Ascending aorta (tissue), 2 donors: ENCODE results near the gene INTS13. TPM values are rescaled to one million over a fixed set of nuclear protein-coding genes. Genes with fewer than 3 reads are reported as not detected.

ENCODE experiments used
- DNase-seq, 2 donors: peaks; one replicate each; pipeline ENCODE4 v3.0.0-alpha.2; 2019; ENCODE audit warnings: low spot score in 2 of 2
- H3K27ac ChIP-seq, 2 donors: fragments of 200-600 bp; sonication (generic); one replicate each; pipeline ENCODE4 v1.5.1; 2016 to 2017; ENCODE audit warnings: mild to moderate bottlenecking in 1 of 2
- H3K27me3 ChIP-seq: fragments of 200-600 bp; sonication (generic); one replicate; pipeline ENCODE4 v1.5.1; 2017
- H3K36me3 ChIP-seq, 2 donors: fragments of 200-600 bp; sonication (generic); one replicate each; pipeline ENCODE4 v1.5.1; 2016
- H3K4me1 ChIP-seq, 2 donors: fragments of 200-600 bp; sonication (generic); one replicate each; pipeline ENCODE4 v1.5.1; 2016 to 2017; ENCODE audit warnings: mild to moderate bottlenecking in 1 of 2
- H3K4me3 ChIP-seq, 2 donors: fragments of 200-600 bp; sonication (generic); one replicate each; pipeline ENCODE4 v1.5.1; 2016 to 2017; ENCODE audit warnings: mild to moderate bottlenecking in 1 of 2
- H3K9me3 ChIP-seq, 2 donors: fragments of 200-600 bp; sonication (generic); one replicate each; pipeline ENCODE4 v1.5.1; 2016
- CTCF ChIP-seq, 3 experiments: fragments of 200-600 bp in 2 of 3; fragments of 450-650 bp in 1 of 3; sonication (generic) in 2 of 3; IDR thresholded peaks; one replicate each; pipeline ENCODE4 v1.5.1; 2016 to 2019; ENCODE audit warnings: antibody characterized with exemption in 3 of 3, mild to moderate bottlenecking in 1 of 3, moderate library complexity in 1 of 3
- intact Hi-C: fragments of 100-400 bp; cut with DNase I; formaldehyde crosslinking; loops from one replicate; pipeline ENCODE4 v1.15.1; 2023
- total RNA-seq: library from RNA; depleted of rRNA; stranded (reverse); fragments of >200 nt; gene quantifications from one replicate; pipeline ENCODE4 v1.1.0, GENCODE V29; 2016

INTS13 gene
- total RNA-seq, 1 donor from 2014 or later, result 47.5 TPM

GRCh38 chr12:26857465-26858176, 80.2 kb downstream of the INTS13 start:
- DNase-seq, result no peak
- Histone ChIP-seq H3K27ac (no peak overlapping the region), H3K36me3 (no peaks in the 10 kb centered on the region), H3K4me3 (no peak overlapping the region), H3K9me3 (no peaks in the 10 kb centered on the region), H3K27me3 (no peaks in the 10 kb centered on the region), H3K4me1 (no peaks in the 10 kb centered on the region)
- TF ChIP-seq CTCF (IDR thresholded peaks at IDR 0.05), result no peak
- intact Hi-C loops, result no loop called here

- intact Hi-C loops, result no loop called here
- H3K27ac ChIP-seq, result no peak overlapping the region
- DNase-seq, result no peak
- no peaks in the 10 kb centered on the region for H3K36me3 ChIP-seq
- H3K9me3 ChIP-seq, result no peaks in the 10 kb centered on the region
- H3K4me1 ChIP-seq, result no peaks in the 10 kb centered on the region
- no peak overlapping the region for H3K4me3 ChIP-seq
- no peaks in the 10 kb centered on the region for H3K27me3 ChIP-seq
- TF ChIP-seq CTCF (IDR thresholded peaks at IDR 0.05), result no peak
Measured at GRCh38 chr12:26855337-26855736, 82.4 kb downstream of the INTS13 start.

Other genes starting within 250 kb of the INTS13 start
- 12.5 TPM for gene ITPR2, start 104.8 kb downstream of the INTS13 start, total RNA-seq
- gene FGFR1OP2, start 489 bp upstream of the INTS13 start, total RNA-seq, result 34.3 TPM
- 213 TPM for gene TM7SF3, start 76.4 kb upstream of the INTS13 start, total RNA-seq
- gene MED21, start 84.6 kb upstream of the INTS13 start, total RNA-seq, result 9.8 TPM
- not detected for gene C12orf71, start 144.6 kb upstream of the INTS13 start, total RNA-seq